ENCODE measurements around the gene HECW1. TPM values are rescaled to one million over a fixed set of nuclear protein-coding genes. Genes with fewer than 3 reads are reported as not detected.

HECW1 gene
- total and polyA plus RNA-seq, 11 donors = 0.23 TPM; not detected in 10

DNA sequence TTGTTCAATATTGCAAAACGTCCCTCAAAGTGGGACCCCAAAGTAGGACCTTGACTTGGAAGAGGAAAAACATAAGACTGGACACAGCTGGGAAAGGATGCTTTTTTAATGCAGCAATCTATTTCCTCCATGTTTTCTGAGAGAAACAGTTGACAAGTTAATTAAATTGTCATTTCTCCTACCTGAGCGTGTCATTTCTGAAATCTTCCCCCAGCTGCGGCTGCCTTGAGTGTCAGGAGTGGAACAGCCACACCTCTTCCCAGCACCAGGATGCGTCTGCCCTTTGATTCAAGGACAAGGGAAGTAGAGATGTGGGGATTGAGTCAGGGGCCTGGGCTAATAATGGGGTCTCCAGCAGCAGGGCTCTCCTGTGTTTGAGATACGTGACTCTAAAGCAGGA is 171.3 kb downstream of the HECW1 start:
- H3K36me3 ChIP-seq = no peaks in the 10 kb centered on the region
- no peaks in the 10 kb centered on the region for H3K4me1 ChIP-seq
- no peak for DNase-seq
- intact Hi-C loops (cut with DNase I) = no loop called here
- 77 to 87% (median 84%) methylated on average over 5 of the region's 5 CpGs for WGBS, 4 donors
- no peak overlapping the region for H3K4me3 ChIP-seq
- H3K27ac ChIP-seq = no peak overlapping the region
- H3K27me3 ChIP-seq = peaks cover 0 to 23% (median 0%) of the 10 kb centered on the region in 9 donors
- TF ChIP-seq POLR2A (IDR thresholded peaks at IDR 0.05) (no peak), CTCF (IDR thresholded peaks at IDR 0.05) (no peak)
- no peak for ATAC-seq
- H3K9me3 ChIP-seq = peaks cover 0 to 13% (median 0%) of the 10 kb centered on the region in 12 donors

- Histone ChIP-seq H3K4me1 (peaks cover 0 to 4% (median 0%) of the 10 kb centered on the region in 12 donors), H3K27ac (no peak overlapping the region), H3K36me3 (no peaks in the 10 kb centered on the region), H3K27me3 (no peaks in the 10 kb centered on the region), H3K9me3 (peaks cover 0 to 28% (median 10%) of the 10 kb centered on the region in 12 donors), H3K4me3 (no peak overlapping the region)
- ATAC-seq = no peak
- intact Hi-C loops (cut with DNase I) = no loop called here
- DNase-seq = no peak
- 67 to 74% (median 73%) methylated on average over 2 of the region's 2 CpGs for WGBS, 4 donors
- TF ChIP-seq POLR2A (IDR thresholded peaks at IDR 0.05) (no peak), CTCF (IDR thresholded peaks at IDR 0.05) (no peak)
Measured at GRCh38 chr7:43289826-43290225, 177.4 kb downstream of the HECW1 start.

- 86 to 94% (median 92%) methylated on average over 5 of the region's 5 CpGs for WGBS, 4 donors
- Histone ChIP-seq H3K36me3 (no peaks in the 10 kb centered on the region), H3K4me1 (peaks cover 0 to 4% (median 0%) of the 10 kb centered on the region in 12 donors), H3K4me3 (no peak overlapping the region), H3K27me3 (no peaks in the 10 kb centered on the region), H3K9me3 (peaks cover 0 to 24% (median 10%) of the 10 kb centered on the region in 12 donors), H3K27ac (no peak overlapping the region)
- ATAC-seq = no peak
- TF ChIP-seq CTCF (IDR thresholded peaks at IDR 0.05) (no peak), POLR2A (IDR thresholded peaks at IDR 0.05) (no peak)
- DNase-seq = no peak
- intact Hi-C loops (cut with DNase I) = no loop called here
Measured at GRCh38 chr7:43290978-43291377, 178.5 kb downstream of the HECW1 start.

DNA sequence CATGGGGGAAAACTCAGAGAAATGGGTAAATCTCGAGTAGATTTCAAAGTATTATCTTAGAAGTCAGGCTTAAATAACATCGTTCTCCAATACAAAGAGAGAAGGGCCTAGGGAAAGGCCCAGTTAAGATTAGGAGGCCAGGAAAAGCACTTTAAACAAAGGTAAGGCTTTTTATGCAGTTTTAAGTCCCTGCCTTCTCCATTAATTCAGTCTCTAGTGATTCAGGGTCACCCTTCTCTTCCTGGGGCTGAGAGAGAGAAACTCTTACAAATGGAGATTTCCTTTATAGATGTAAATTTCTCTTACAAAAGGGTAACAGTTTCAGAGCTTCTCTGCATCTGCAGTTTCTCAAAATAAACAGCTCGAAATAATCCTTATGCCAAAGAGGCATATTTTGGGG is 179.3 kb downstream of the HECW1 start:
- Histone ChIP-seq H3K36me3 (no peaks in the 10 kb centered on the region), H3K27me3 (no peaks in the 10 kb centered on the region), H3K9me3 (peaks cover 0 to 19% (median 9%) of the 10 kb centered on the region in 12 donors), H3K27ac (no peak overlapping the region), H3K4me3 (no peak overlapping the region), H3K4me1 (peaks cover 0 to 4% (median 0%) of the 10 kb centered on the region in 12 donors)
- TF ChIP-seq POLR2A (IDR thresholded peaks at IDR 0.05) (no peak), CTCF (IDR thresholded peaks at IDR 0.05) (no peak)
- no peak for DNase-seq
- WGBS, 4 donors = 76 to 79% (median 77%) methylated on average over 3 of the region's 3 CpGs
- ATAC-seq = no peak
- intact Hi-C loops (cut with DNase I) = no loop called here

All from heart left ventricle (tissue), 16 donors.